Skeletal muscle tissue (tissue), 4 donors: ENCODE results near the gene CEACAM16. TPM values are rescaled to one million over a fixed set of nuclear protein-coding genes. Genes with fewer than 3 reads are reported as not detected.
A peak's percentile ranks its signal among the peaks of the same experiment; 100 is the strongest.

Experiments used
- H3K27ac ChIP-seq: one replicate; pipeline ENCODE4 v1.7.0; 2013; ENCODE audit warnings: mild to moderate bottlenecking, low read depth, low read length, inconsistent platforms
- H3K27me3 ChIP-seq, 3 donors: one replicate each; pipeline ENCODE4 v1.7.0; 2013; ENCODE audit warnings: low read length in 3 of 3; ENCODE audit not compliant: control insufficient read depth in 3 of 3, insufficient read depth in 3 of 3
- H3K36me3 ChIP-seq, 3 donors: one replicate each; pipeline ENCODE4 v1.7.0; 2013; ENCODE audit warnings: low read length in 3 of 3; ENCODE audit not compliant: control insufficient read depth in 3 of 3, insufficient read depth in 3 of 3
- H3K4me1 ChIP-seq, 3 donors: one replicate each; pipeline ENCODE4 v1.7.0; 2013; ENCODE audit warnings: low read length in 3 of 3, mild to moderate bottlenecking in 3 of 3; ENCODE audit not compliant: control insufficient read depth in 3 of 3, insufficient read depth in 3 of 3
- H3K4me3 ChIP-seq, 3 donors: one replicate each; pipeline ENCODE4 v1.7.0; 2013; ENCODE audit warnings: low read length in 3 of 3
- H3K9ac ChIP-seq, 3 donors: one replicate each; pipeline ENCODE4 v1.7.0; 2013; ENCODE audit warnings: low read length in 3 of 3, mild to moderate bottlenecking in 3 of 3, moderate library complexity in 2 of 3, low read depth in 1 of 3
- H3K9me3 ChIP-seq, 3 donors: one replicate each; pipeline ENCODE4 v1.7.0; 2013; ENCODE audit warnings: low read length in 3 of 3; ENCODE audit not compliant: control insufficient read depth in 3 of 3
- total RNA-seq: library from RNA; depleted of rRNA; stranded (reverse); fragments of >200 nt; gene quantifications from one replicate; pipeline ENCODE4 v1.2.3, GENCODE V29; 2014
- donor health status: Osteomylitis.

Gene CEACAM16
- total RNA-seq, 1 donor from 2014 or later, result 1.0 TPM

GRCh38 chr19:44685877-44686276 lies 13.1 kb upstream of the CEACAM16 start:
- no peaks in the 10 kb centered on the region for H3K9me3 ChIP-seq
- H3K36me3 ChIP-seq, result peaks cover 8 to 12% (median 11%) of the 10 kb centered on the region in 3 donors
- H3K27ac ChIP-seq, result no peak overlapping the region
- no peak overlapping the region for H3K9ac ChIP-seq
- no peaks in the 10 kb centered on the region for H3K27me3 ChIP-seq
- H3K4me3 ChIP-seq, result no peak overlapping the region
- peaks cover 2 to 12% (median 6%) of the 10 kb centered on the region in 3 donors for H3K4me1 ChIP-seq

- Histone ChIP-seq H3K4me1 (peaks cover 2 to 14% (median 8%) of the 10 kb centered on the region in 3 donors), H3K27me3 (no peaks in the 10 kb centered on the region), H3K9ac (no peak overlapping the region), H3K27ac (no peak overlapping the region), H3K36me3 (peaks cover 3 to 12% (median 11%) of the 10 kb centered on the region in 3 donors), H3K9me3 (no peaks in the 10 kb centered on the region), H3K4me3 (no peak overlapping the region)
Observed at GRCh38 chr19:44686896-44687295, 12.1 kb upstream of the CEACAM16 start.

GRCh38 chr19:44687888-44688287 lies 11.1 kb upstream of the CEACAM16 start:
- Histone ChIP-seq H3K27ac (no peak overlapping the region), H3K9ac (no peak overlapping the region), H3K9me3 (no peaks in the 10 kb centered on the region), H3K4me3 (no peak overlapping the region), H3K4me1 (peaks cover 2 to 16% (median 11%) of the 10 kb centered on the region in 3 donors), H3K27me3 (no peaks in the 10 kb centered on the region), H3K36me3 (peaks cover 3 to 9% (median 8%) of the 10 kb centered on the region in 3 donors)

- no peaks in the 10 kb centered on the region for H3K36me3 ChIP-seq
- H3K27me3 ChIP-seq, result no peaks in the 10 kb centered on the region
- H3K4me3 ChIP-seq, result no peak overlapping the region
- H3K9ac ChIP-seq, result peak overlapping the region in 1 of 3 donors; percentile 40
- H3K4me1 ChIP-seq, result peaks cover 2 to 16% (median 11%) of the 10 kb centered on the region in 3 donors
- no peak overlapping the region for H3K27ac ChIP-seq
- no peaks in the 10 kb centered on the region for H3K9me3 ChIP-seq
Observed at GRCh38 chr19:44689290-44690130, 9.4 kb upstream of the CEACAM16 start.

- no peak overlapping the region for H3K27ac ChIP-seq
- H3K9ac ChIP-seq, result no peak overlapping the region
- no peaks in the 10 kb centered on the region for H3K27me3 ChIP-seq
- no peak overlapping the region for H3K4me3 ChIP-seq
- no peaks in the 10 kb centered on the region for H3K36me3 ChIP-seq
- peaks cover 2 to 13% (median 8%) of the 10 kb centered on the region in 3 donors for H3K4me1 ChIP-seq
- no peaks in the 10 kb centered on the region for H3K9me3 ChIP-seq
Observed at GRCh38 chr19:44690131-44690440, 8.9 kb upstream of the CEACAM16 start.

GRCh38 chr19:44692379-44692721 lies 6.6 kb upstream of the CEACAM16 start:
- no peak overlapping the region for H3K27ac ChIP-seq
- no peaks in the 10 kb centered on the region for H3K36me3 ChIP-seq
- H3K9ac ChIP-seq, result no peak overlapping the region
- H3K4me3 ChIP-seq, result no peak overlapping the region
- H3K27me3 ChIP-seq, result no peaks in the 10 kb centered on the region
- H3K9me3 ChIP-seq, result no peaks in the 10 kb centered on the region
- H3K4me1 ChIP-seq, result peaks cover 5 to 13% (median 6%) of the 10 kb centered on the region in 3 donors

- Histone ChIP-seq H3K4me3 (no peak overlapping the region), H3K36me3 (no peaks in the 10 kb centered on the region), H3K27me3 (no peaks in the 10 kb centered on the region), H3K9ac (no peak overlapping the region), H3K27ac (no peak overlapping the region), H3K4me1 (peaks cover 5 to 12% (median 7%) of the 10 kb centered on the region in 3 donors), H3K9me3 (no peaks in the 10 kb centered on the region)
Observed at GRCh38 chr19:44694184-44694579, 4.8 kb upstream of the CEACAM16 start.

GRCh38 chr19:44696939-44697669 lies 1.8 kb upstream of the CEACAM16 start:
- Histone ChIP-seq H3K4me1 (peaks cover under 1 to 7% (median under 1%) of the 10 kb centered on the region in 3 donors), H3K9me3 (no peaks in the 10 kb centered on the region), H3K27ac (no peak overlapping the region), H3K9ac (no peak overlapping the region), H3K4me3 (no peak overlapping the region), H3K27me3 (no peaks in the 10 kb centered on the region), H3K36me3 (no peaks in the 10 kb centered on the region)

- H3K36me3 ChIP-seq, result no peaks in the 10 kb centered on the region
- no peak overlapping the region for H3K27ac ChIP-seq
- no peak overlapping the region for H3K9ac ChIP-seq
- peaks cover 0 to 7% (median 0%) of the 10 kb centered on the region in 3 donors for H3K4me1 ChIP-seq
- no peaks in the 10 kb centered on the region for H3K9me3 ChIP-seq
- H3K4me3 ChIP-seq, result no peak overlapping the region
- H3K27me3 ChIP-seq, result peaks cover 0 to 2% (median 0%) of the 10 kb centered on the region in 3 donors
Observed at GRCh38 chr19:44697670-44698034, 1.3 kb upstream of the CEACAM16 start.

GRCh38 chr19:44700547-44700946 lies 1.6 kb downstream of the CEACAM16 start:
- Histone ChIP-seq H3K27me3 (peaks cover 0 to 4% (median 0%) of the 10 kb centered on the region in 3 donors), H3K4me1 (peaks cover 0 to 7% (median 2%) of the 10 kb centered on the region in 3 donors), H3K4me3 (no peak overlapping the region), H3K9ac (no peak overlapping the region), H3K9me3 (no peaks in the 10 kb centered on the region), H3K27ac (no peak overlapping the region), H3K36me3 (no peaks in the 10 kb centered on the region)
